Osteocyte (in vitro differentiated cells): ENCODE results near the gene TXNRD2. TPM values are rescaled to one million over a fixed set of nuclear protein-coding genes. Genes with fewer than 3 reads are reported as not detected.

Experiments used
- DNase-seq: peaks from one replicate; pipeline ENCODE4 v3.0.0; 2021; ENCODE audit warnings: mixed read lengths; ENCODE audit not compliant: unreplicated experiment; ENCODE audit errors: extremely low spot score
- H3K27ac Mint-ChIP-seq: one replicate; pipeline ENCODE4 v1.8.0; 2021; ENCODE audit warnings: mild to moderate bottlenecking, mixed read lengths; ENCODE audit not compliant: unreplicated experiment
- H3K27me3 Mint-ChIP-seq: one replicate; pipeline ENCODE4 v1.8.0; 2021; ENCODE audit warnings: mixed read lengths; ENCODE audit not compliant: unreplicated experiment
- H3K36me3 Mint-ChIP-seq: one replicate; pipeline ENCODE4 v1.8.0; 2021; ENCODE audit warnings: mixed read lengths; ENCODE audit not compliant: unreplicated experiment
- H3K4me1 Mint-ChIP-seq: one replicate; pipeline ENCODE4 v1.8.0; 2021; ENCODE audit warnings: mixed read lengths; ENCODE audit not compliant: unreplicated experiment
- H3K4me3 Mint-ChIP-seq: one replicate; pipeline ENCODE4 v1.8.0; 2021; ENCODE audit warnings: mild to moderate bottlenecking, moderate library complexity, mixed read lengths; ENCODE audit not compliant: unreplicated experiment
- H3K9me3 Mint-ChIP-seq: one replicate; pipeline ENCODE4 v1.8.0; 2021; ENCODE audit warnings: mixed read lengths; ENCODE audit not compliant: unreplicated experiment
- CTCF ChIP-seq: fragments of 200-600 bp; sonication (generic); IDR thresholded peaks from 2 replicates; pipeline ENCODE4 v1.5.0; 2021; ENCODE audit warnings: antibody characterized with exemption, mild to moderate bottlenecking, moderate library complexity
- microRNA-seq: library from miRNA; unstranded; fragments of <30 nt; microRNA quantifications from one replicate; pipeline ENCODE4 v1.1.0, GENCODE V29; 2020; ENCODE audit not compliant: unreplicated experiment
- total RNA-seq: library from RNA; stranded (reverse); gene quantifications from 2 replicates; pipeline ENCODE4 v1.2.1, GENCODE V29; 2021

TXNRD2 gene
- total RNA-seq, 1 donor from 2014 or later, result 12.6 TPM

- no peak for TF ChIP-seq CTCF
- peaks cover 2% of the 10 kb centered on the region for H3K36me3 Mint-ChIP-seq
- peaks cover 15% of the 10 kb centered on the region for H3K4me1 Mint-ChIP-seq
- DNase-seq, result no peak
- no peak overlapping the region for H3K27ac Mint-ChIP-seq
- no peaks in the 10 kb centered on the region for H3K27me3 Mint-ChIP-seq
- H3K4me3 Mint-ChIP-seq, result no peak overlapping the region
- H3K9me3 Mint-ChIP-seq, result no peaks in the 10 kb centered on the region
These were observed 115.0 kb downstream of the TXNRD2 start for GRCh38 chr22:19826619-19826950.

- Mint-ChIP-seq H3K27me3 (no peaks in the 10 kb centered on the region), H3K27ac (no peak overlapping the region), H3K9me3 (no peaks in the 10 kb centered on the region), H3K4me1 (peaks cover 15% of the 10 kb centered on the region), H3K4me3 (no peak overlapping the region), H3K36me3 (peaks cover 2% of the 10 kb centered on the region)
- DNase-seq, result no peak
- TF ChIP-seq CTCF, result no peak
These were observed 115.6 kb downstream of the TXNRD2 start for GRCh38 chr22:19825904-19826618.

Small RNA genes within 50 kb of the gene (microRNA-seq; reads per million reads assigned to microRNA genes)
- gene MIR4761, result not detected

Other genes with a start within 250 kb of the TXNRD2 start
- gene SEPTIN5, start 227.3 kb downstream of the TXNRD2 start, total RNA-seq, result 103 and 108 TPM in 2 replicates
- 28.6 and 34.1 TPM in 2 replicates for gene GP1BB, start 218.3 kb downstream of the TXNRD2 start, total RNA-seq
- 22.5 and 24.2 TPM in 2 replicates for gene TBX1, start 181.0 kb downstream of the TXNRD2 start, total RNA-seq
- 6.0 and 6.1 TPM in 2 replicates for gene GNB1L, start 86.9 kb downstream of the TXNRD2 start, total RNA-seq
- gene RTL10, start 86.9 kb downstream of the TXNRD2 start, total RNA-seq, result 28.5 and 30.4 TPM in 2 replicates
- 92.1 and 94.1 TPM in 2 replicates for gene COMT, start within 50 bp of the TXNRD2 start, total RNA-seq
- 26.5 and 29.3 TPM in 2 replicates for gene ARVCF, start 75.0 kb upstream of the TXNRD2 start, total RNA-seq
- 24.9 and 28.1 TPM in 2 replicates for gene TANGO2, start 79.3 kb upstream of the TXNRD2 start, total RNA-seq
- 44.0 and 45.1 TPM in 2 replicates for gene DGCR8, start 138.4 kb upstream of the TXNRD2 start, total RNA-seq
- 97.0 and 104 TPM in 2 replicates for gene RANBP1, start 174.3 kb upstream of the TXNRD2 start, total RNA-seq
- gene TRMT2A, start 175.4 kb upstream of the TXNRD2 start, total RNA-seq, result 60.8 and 62.9 TPM in 2 replicates
- 102 and 108 TPM in 2 replicates for gene ZDHHC8, start 190.0 kb upstream of the TXNRD2 start, total RNA-seq
- gene CCDC188, start 209.2 kb upstream of the TXNRD2 start, total RNA-seq, result 0.56 and 1.6 TPM in 2 replicates